OCI-LY7 (cell line): ENCODE results near the gene ITPRID2. TPM values are rescaled to one million over a fixed set of nuclear protein-coding genes. Genes with fewer than 3 reads are reported as not detected.

ENCODE experiments used
- BruUV-seq: library from RNA; stranded (reverse); fragments of 400-500 nt; replicated peaks from 2 replicates; lab custom pipeline; 2021; lab: Mats Ljungman, UMichigan
- CTCF ChIA-PET: fragments of 300-600 bp; sonication (Branson Sonifier 250); formaldehyde crosslinking; loops from one replicate; lab custom pipeline; 2022; ENCODE audit warnings: antibody characterized with exemption; ENCODE audit not compliant: unreplicated experiment; lab: Charles Lee
- POLR2A ChIA-PET: fragments of 300-600 bp; sonication (Branson Sonifier 250); formaldehyde crosslinking; loops from one replicate; lab custom pipeline; 2022; ENCODE audit warnings: antibody characterized with exemption; lab: Charles Lee
- DNase-seq: peaks from one replicate; pipeline ENCODE4 v3.0.0-alpha.2; 2015; ENCODE audit warnings: low spot score
- H2AFZ ChIP-seq: fragments of 200-600 bp; sonication (generic), shearing (Covaris generic); 2 replicates; pipeline ENCODE4 v1.6.1; 2014; ENCODE audit warnings: mild to moderate bottlenecking, antibody characterized with exemption, low read length, moderate library complexity
- H3K27ac ChIP-seq: fragments of 200-600 bp; sonication (generic); 2 replicates; pipeline ENCODE4 v1.5.1; 2014; ENCODE audit warnings: mixed run types, low read depth, mild to moderate bottlenecking, moderate library complexity, low read length, inconsistent platforms; ENCODE audit not compliant: poor library complexity, severe bottlenecking
- H3K36me3 ChIP-seq: fragments of 200-600 bp; sonication (generic); 2 replicates; pipeline ENCODE4 v1.6.1; 2014; ENCODE audit warnings: mild to moderate bottlenecking, antibody characterized with exemption, low read length, moderate library complexity, mixed read lengths; ENCODE audit not compliant: insufficient read depth
- H3K4me1 ChIP-seq: fragments of 200-600 bp; sonication (generic); 2 replicates; pipeline ENCODE4 v1.5.1; 2014; ENCODE audit warnings: mild to moderate bottlenecking, low read length; ENCODE audit not compliant: insufficient read depth, poor library complexity, severe bottlenecking
- H3K4me2 ChIP-seq: fragments of 200-600 bp; sonication (generic); 2 replicates; pipeline ENCODE4 v1.6.1; 2014; ENCODE audit warnings: mild to moderate bottlenecking, low read length
- H3K4me3 ChIP-seq: fragments of 200-600 bp; sonication (generic); 2 replicates; pipeline ENCODE4 v1.5.1; 2014; ENCODE audit warnings: mild to moderate bottlenecking, low read depth, low read length; ENCODE audit not compliant: poor library complexity, severe bottlenecking
- H3K79me2 ChIP-seq: fragments of 200-600 bp; sonication (generic); 2 replicates; pipeline ENCODE4 v1.6.1; 2016; ENCODE audit warnings: low read depth, mild to moderate bottlenecking, low read length, moderate library complexity, mixed read lengths; ENCODE audit not compliant: insufficient read depth
- H3K9me2 ChIP-seq: fragments of 200-600 bp; sonication (generic); 2 replicates; pipeline ENCODE4 v1.6.1; 2016; ENCODE audit warnings: mild to moderate bottlenecking, low read length, mixed read lengths; ENCODE audit not compliant: insufficient read depth
- H3K9me3 ChIP-seq: fragments of 200-600 bp; sonication (generic); 2 replicates; pipeline ENCODE4 v1.6.1; 2014; ENCODE audit warnings: mild to moderate bottlenecking, mixed run types, low read length, mixed read lengths
- H4K20me1 ChIP-seq: fragments of 200-600 bp; sonication (generic); 2 replicates; pipeline ENCODE4 v1.6.1; 2014; ENCODE audit warnings: mild to moderate bottlenecking, antibody characterized with exemption, low read length, moderate library complexity, mixed read lengths; ENCODE audit not compliant: insufficient read depth
- EZH2phosphoT487 ChIP-seq: fragments of 200-600 bp; sonication (generic); IDR thresholded peaks from 2 replicates; pipeline ENCODE4 v1.6.1; 2018; ENCODE audit warnings: low read depth, borderline replicate concordance, mild to moderate bottlenecking, mixed run types, antibody characterized with exemption, low read length, moderate library complexity, mixed read lengths
- intact Hi-C: fragments of 100-400 bp; cut with micrococcal nuclease; formaldehyde crosslinking; loops from one replicate; pipeline ENCODE4 v1.10.0; 2022; ENCODE audit not compliant: unreplicated experiment
- total RNA-seq, 2 experiments: library from RNA; depleted of rRNA in 1 of 2; stranded (reverse); fragments of >200 nt in 1 of 2; shearing (Covaris generic) in 1 of 2; gene quantifications; 2 replicates each; pipeline ENCODE4 v1.2.3, GENCODE V29; 2014 to 2022
- TF ChIP-seq, protein P1 (sequence below): fragments of 200-600 bp; sonication (generic); conservative IDR thresholded peaks from 2 replicates; pipeline ENCODE4 v1.5.1; 2014; ENCODE audit warnings: mild to moderate bottlenecking, antibody characterized with exemption, low read length, moderate library complexity, mixed read lengths

The ITPRID2 gene
- total RNA-seq, 2 experiments from 2014 or later = 25.9 to 47.5 TPM

DNA sequence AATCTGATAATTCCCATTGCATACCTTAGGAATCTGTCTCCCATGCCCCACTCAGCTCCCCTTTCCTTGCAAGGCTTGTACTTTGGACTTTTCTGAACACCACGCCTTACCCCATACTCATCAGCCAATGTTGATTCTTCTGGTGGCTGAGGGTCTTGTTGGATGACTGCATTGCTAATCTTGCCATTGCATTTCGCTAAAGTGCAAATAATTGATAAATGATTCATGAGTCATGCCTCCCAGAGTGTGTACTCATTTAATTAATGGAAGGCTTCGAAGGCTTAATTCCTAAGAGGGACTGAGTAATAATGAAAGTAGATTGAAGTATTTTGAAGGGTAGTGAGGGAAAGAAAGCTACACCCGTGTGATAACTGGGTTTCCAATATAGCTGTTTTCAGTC, 66.1 kb downstream of the ITPRID2 start:
- ChIA-PET CTCF (no interaction called here), POLR2A (interaction anchor here (0.6 to 1.0 kb wide), 3 partner anchors 22 to 106 kb away, joined by 3 read pairs; no protein-coding TSS in a partner anchor)
- Histone ChIP-seq H3K9me2 (no peaks in the 10 kb centered on the region), H3K9me3 (no peaks in the 10 kb centered on the region), H3K4me2 (no peak overlapping the region), H2AFZ (no peak overlapping the region), H3K4me1 (peaks cover 11% of the 10 kb centered on the region), H3K36me3 (no peaks in the 10 kb centered on the region), H4K20me1 (no peaks in the 10 kb centered on the region), H3K4me3 (no peak overlapping the region), H3K79me2 (no peaks in the 10 kb centered on the region), H3K27ac (no peak overlapping the region)
- no peak for TF ChIP-seq EZH2phosphoT487
- TF ChIP-seq, protein P1, sequence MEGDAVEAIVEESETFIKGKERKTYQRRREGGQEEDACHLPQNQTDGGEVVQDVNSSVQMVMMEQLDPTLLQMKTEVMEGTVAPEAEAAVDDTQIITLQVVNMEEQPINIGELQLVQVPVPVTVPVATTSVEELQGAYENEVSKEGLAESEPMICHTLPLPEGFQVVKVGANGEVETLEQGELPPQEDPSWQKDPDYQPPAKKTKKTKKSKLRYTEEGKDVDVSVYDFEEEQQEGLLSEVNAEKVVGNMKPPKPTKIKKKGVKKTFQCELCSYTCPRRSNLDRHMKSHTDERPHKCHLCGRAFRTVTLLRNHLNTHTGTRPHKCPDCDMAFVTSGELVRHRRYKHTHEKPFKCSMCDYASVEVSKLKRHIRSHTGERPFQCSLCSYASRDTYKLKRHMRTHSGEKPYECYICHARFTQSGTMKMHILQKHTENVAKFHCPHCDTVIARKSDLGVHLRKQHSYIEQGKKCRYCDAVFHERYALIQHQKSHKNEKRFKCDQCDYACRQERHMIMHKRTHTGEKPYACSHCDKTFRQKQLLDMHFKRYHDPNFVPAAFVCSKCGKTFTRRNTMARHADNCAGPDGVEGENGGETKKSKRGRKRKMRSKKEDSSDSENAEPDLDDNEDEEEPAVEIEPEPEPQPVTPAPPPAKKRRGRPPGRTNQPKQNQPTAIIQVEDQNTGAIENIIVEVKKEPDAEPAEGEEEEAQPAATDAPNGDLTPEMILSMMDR = no peak
- intact Hi-C loops = no loop called here
- no peak for DNase-seq
- no TSS peak for BruUV-seq

DNA sequence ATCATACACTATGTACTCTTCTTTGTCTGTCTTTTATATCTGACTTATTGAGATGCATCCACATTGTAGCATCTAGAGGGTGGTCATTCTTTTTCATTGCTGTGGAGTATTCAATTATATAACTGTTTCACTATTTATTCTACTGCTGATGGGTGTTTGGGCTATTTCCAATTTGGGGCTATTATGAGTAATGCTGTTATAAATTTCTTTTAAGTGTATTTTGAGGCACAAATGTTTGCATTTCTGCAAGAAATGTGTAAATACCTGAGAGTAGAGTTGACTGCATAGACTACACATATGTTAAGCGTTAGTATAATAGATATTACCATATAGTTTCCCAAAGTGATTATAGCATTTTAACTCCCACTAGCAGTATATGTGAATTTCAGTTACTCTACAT, 67.2 kb downstream of the ITPRID2 start:
- Histone ChIP-seq H3K27ac (no peak overlapping the region), H3K4me3 (no peak overlapping the region), H3K4me2 (no peak overlapping the region), H3K79me2 (no peaks in the 10 kb centered on the region), H4K20me1 (no peaks in the 10 kb centered on the region), H3K36me3 (no peaks in the 10 kb centered on the region), H3K9me2 (no peaks in the 10 kb centered on the region), H3K9me3 (no peaks in the 10 kb centered on the region), H3K4me1 (peaks cover 8% of the 10 kb centered on the region), H2AFZ (no peak overlapping the region)
- no TSS peak for BruUV-seq
- TF ChIP-seq, protein P1 = no peak
- no peak for TF ChIP-seq EZH2phosphoT487
- POLR2A ChIA-PET = interaction anchor here (0.6 to 1.4 kb wide), 3 partner anchors 17 to 39 kb away, joined by 3 to 4 read pairs (median 3); no protein-coding TSS in a partner anchor
- DNase-seq = no peak
- intact Hi-C loops = no loop called here
- CTCF ChIA-PET = interaction anchor here (0.6 kb wide), 1 partner anchor 217 kb away, joined by 3 read pairs; no protein-coding TSS in a partner anchor

DNA sequence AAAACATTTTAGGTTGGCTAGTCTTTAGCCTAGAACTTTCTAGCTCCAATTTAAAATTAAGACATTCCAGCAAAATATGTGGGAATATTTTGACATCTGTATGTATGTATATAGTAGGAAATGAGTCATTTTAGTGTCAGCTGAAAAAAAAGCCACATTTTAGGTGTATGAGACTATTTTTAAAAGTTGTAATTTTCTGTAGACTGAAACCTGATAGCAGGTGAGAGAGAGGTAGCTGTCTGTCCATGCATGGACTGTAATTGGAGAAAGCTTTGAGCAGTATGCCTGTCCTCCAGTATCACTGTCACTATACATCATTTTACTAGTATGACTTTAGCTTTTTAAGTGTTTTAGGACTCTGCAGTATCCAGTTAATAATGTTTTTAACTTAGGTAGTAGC, 68.0 kb downstream of the ITPRID2 start:
- intact Hi-C loops = no loop called here
- Histone ChIP-seq H3K27ac (no peak overlapping the region), H3K9me2 (no peaks in the 10 kb centered on the region), H2AFZ (no peak overlapping the region), H4K20me1 (no peaks in the 10 kb centered on the region), H3K4me3 (no peak overlapping the region), H3K4me2 (no peak overlapping the region), H3K9me3 (no peaks in the 10 kb centered on the region), H3K79me2 (no peaks in the 10 kb centered on the region), H3K4me1 (peaks cover 3% of the 10 kb centered on the region), H3K36me3 (no peaks in the 10 kb centered on the region)
- no peak for DNase-seq
- CTCF ChIA-PET = interaction anchor here (0.6 kb wide), 1 partner anchor 218 kb away, joined by 3 read pairs; no protein-coding TSS in a partner anchor
- TF ChIP-seq, protein P1 = no peak
- no peak for TF ChIP-seq EZH2phosphoT487
- POLR2A ChIA-PET = interaction anchor here (0.6 to 1.4 kb wide), 3 partner anchors 16 to 38 kb away, joined by 3 to 4 read pairs (median 3); no protein-coding TSS in a partner anchor
- no TSS peak for BruUV-seq
